OCI-LY1 (cell line): ENCODE data around the gene FRY.

Experiments used
- H2AFZ ChIP-seq: fragments of 200-600 bp; sonication (generic), shearing (Covaris generic); 2 replicates; pipeline ENCODE4 v1.6.0; 2014; ENCODE audit warnings: antibody characterized with exemption, mild to moderate bottlenecking, low read length
- H3F3A ChIP-seq: fragments of 200-600 bp; sonication (generic), shearing (Covaris generic); 2 replicates; pipeline ENCODE4 v1.6.0; 2014; ENCODE audit warnings: mild to moderate bottlenecking, antibody characterized with exemption, low read length, moderate library complexity; ENCODE audit not compliant: insufficient read depth
- H3K27ac ChIP-seq: fragments of 200-600 bp; sonication (generic); 2 replicates; pipeline ENCODE4 v1.5.1; 2014; ENCODE audit warnings: low read length, mixed run types, mild to moderate bottlenecking, low read depth; ENCODE audit not compliant: poor library complexity, severe bottlenecking
- H3K27me3 ChIP-seq: fragments of 200-600 bp; sonication (generic); 2 replicates; pipeline ENCODE4 v1.6.0; 2014; ENCODE audit warnings: antibody characterized with exemption, mild to moderate bottlenecking, low read length, moderate library complexity; ENCODE audit not compliant: insufficient read depth
- H3K36me3 ChIP-seq: fragments of 200-600 bp; sonication (generic); 2 replicates; pipeline ENCODE4 v1.6.1; 2014; ENCODE audit warnings: mild to moderate bottlenecking, antibody characterized with exemption, low read length, moderate library complexity, mixed read lengths; ENCODE audit not compliant: insufficient read depth
- H3K4me1 ChIP-seq: fragments of 200-600 bp; sonication (generic); 2 replicates; pipeline ENCODE4 v1.5.1; 2014; ENCODE audit warnings: mild to moderate bottlenecking, low read length, moderate library complexity; ENCODE audit not compliant: insufficient read depth, severe bottlenecking
- H3K4me2 ChIP-seq: fragments of 200-600 bp; sonication (generic), shearing (Covaris generic); 2 replicates; pipeline ENCODE4 v1.6.1; 2014; ENCODE audit warnings: low read length
- H3K4me3 ChIP-seq: fragments of 200-600 bp; sonication (generic); 2 replicates; pipeline ENCODE4 v1.5.1; 2014; ENCODE audit warnings: low read length, low read depth, mild to moderate bottlenecking, mixed read lengths; ENCODE audit not compliant: poor library complexity, severe bottlenecking
- H3K79me2 ChIP-seq: fragments of 200-600 bp; shearing (Covaris generic); 2 replicates; pipeline ENCODE4 v1.6.1; 2016; ENCODE audit warnings: mixed run types, low read length, mixed read lengths; ENCODE audit not compliant: insufficient read depth
- H3K9ac ChIP-seq: fragments of 200-600 bp; sonication (generic), shearing (Covaris generic); 2 replicates; pipeline ENCODE4 v1.6.1; 2014; ENCODE audit warnings: mild to moderate bottlenecking, low read length, mixed read lengths
- H3K9me2 ChIP-seq: fragments of 200-600 bp; sonication (generic), shearing (Covaris generic); 2 replicates; pipeline ENCODE4 v1.6.1; 2014; ENCODE audit warnings: low read depth, mild to moderate bottlenecking, low read length, mixed read lengths
- H3K9me3 ChIP-seq: fragments of 200-600 bp; shearing (Covaris generic); 2 replicates; pipeline ENCODE4 v1.6.1; 2014; ENCODE audit warnings: low read length, mixed read lengths
- H4K20me1 ChIP-seq: fragments of 200-600 bp; sonication (generic), shearing (Covaris generic); 2 replicates; pipeline ENCODE4 v1.6.0; 2016; ENCODE audit warnings: mild to moderate bottlenecking, low read length; ENCODE audit not compliant: insufficient read depth
- EZH2 ChIP-seq: fragments of 200-600 bp; sonication (generic), shearing (Covaris generic); IDR thresholded peaks from 2 replicates; pipeline ENCODE4 v1.8.0; 2017; ENCODE audit warnings: borderline replicate concordance, mixed run types, mild to moderate bottlenecking, antibody characterized with exemption, low read length, moderate library complexity, mixed read lengths
- TF ChIP-seq, protein P1 (sequence below): fragments of 200-600 bp; sonication (generic), shearing (Covaris generic); IDR thresholded peaks from 2 replicates; pipeline ENCODE4 v1.5.1; 2017; ENCODE audit warnings: mild to moderate bottlenecking, antibody characterized with exemption, low read length, moderate library complexity, mixed read lengths

The FRY gene

GRCh38 chr13:32262619-32263018, 231.0 kb downstream of the FRY start:
- H3F3A ChIP-seq: no peaks in the 10 kb centered on the region
- H3K9me2 ChIP-seq: no peaks in the 10 kb centered on the region
- no peak overlapping the region for H3K4me2 ChIP-seq
- TF ChIP-seq, protein P1, sequence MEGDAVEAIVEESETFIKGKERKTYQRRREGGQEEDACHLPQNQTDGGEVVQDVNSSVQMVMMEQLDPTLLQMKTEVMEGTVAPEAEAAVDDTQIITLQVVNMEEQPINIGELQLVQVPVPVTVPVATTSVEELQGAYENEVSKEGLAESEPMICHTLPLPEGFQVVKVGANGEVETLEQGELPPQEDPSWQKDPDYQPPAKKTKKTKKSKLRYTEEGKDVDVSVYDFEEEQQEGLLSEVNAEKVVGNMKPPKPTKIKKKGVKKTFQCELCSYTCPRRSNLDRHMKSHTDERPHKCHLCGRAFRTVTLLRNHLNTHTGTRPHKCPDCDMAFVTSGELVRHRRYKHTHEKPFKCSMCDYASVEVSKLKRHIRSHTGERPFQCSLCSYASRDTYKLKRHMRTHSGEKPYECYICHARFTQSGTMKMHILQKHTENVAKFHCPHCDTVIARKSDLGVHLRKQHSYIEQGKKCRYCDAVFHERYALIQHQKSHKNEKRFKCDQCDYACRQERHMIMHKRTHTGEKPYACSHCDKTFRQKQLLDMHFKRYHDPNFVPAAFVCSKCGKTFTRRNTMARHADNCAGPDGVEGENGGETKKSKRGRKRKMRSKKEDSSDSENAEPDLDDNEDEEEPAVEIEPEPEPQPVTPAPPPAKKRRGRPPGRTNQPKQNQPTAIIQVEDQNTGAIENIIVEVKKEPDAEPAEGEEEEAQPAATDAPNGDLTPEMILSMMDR: no peak
- no peak for TF ChIP-seq EZH2
- no peaks in the 10 kb centered on the region for H3K79me2 ChIP-seq
- no peaks in the 10 kb centered on the region for H3K4me1 ChIP-seq
- no peaks in the 10 kb centered on the region for H3K36me3 ChIP-seq
- no peak overlapping the region for H2AFZ ChIP-seq
- no peak overlapping the region for H3K4me3 ChIP-seq
- H4K20me1 ChIP-seq: no peaks in the 10 kb centered on the region
- no peak overlapping the region for H3K27ac ChIP-seq
- no peaks in the 10 kb centered on the region for H3K27me3 ChIP-seq
- no peak overlapping the region for H3K9ac ChIP-seq
- no peaks in the 10 kb centered on the region for H3K9me3 ChIP-seq

DNA sequence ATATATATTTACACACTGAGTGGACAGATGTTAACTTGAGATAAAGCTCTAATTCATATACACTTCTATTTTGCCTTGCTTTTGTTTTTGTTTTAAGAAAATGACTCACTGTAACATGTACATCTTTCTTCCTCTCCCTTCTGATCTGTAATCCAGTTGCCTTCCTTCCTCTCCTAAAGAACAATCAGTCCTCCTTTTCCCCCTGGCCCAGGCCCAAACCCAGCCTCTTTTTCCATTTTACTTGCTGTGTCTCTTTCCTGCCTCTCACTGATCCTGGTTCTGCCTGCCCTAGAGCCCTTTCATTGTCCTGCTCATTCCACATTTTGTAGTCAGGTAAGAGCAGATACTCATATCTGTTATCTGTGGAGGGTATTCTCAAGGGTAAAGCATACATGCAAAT, 232.8 kb downstream of the FRY start:
- Histone ChIP-seq H3K27ac (no peak overlapping the region), H3K4me1 (no peaks in the 10 kb centered on the region), H3K9ac (no peak overlapping the region), H2AFZ (no peak overlapping the region), H4K20me1 (no peaks in the 10 kb centered on the region), H3K4me3 (no peak overlapping the region), H3K9me2 (no peaks in the 10 kb centered on the region), H3K27me3 (no peaks in the 10 kb centered on the region), H3K79me2 (no peaks in the 10 kb centered on the region), H3K36me3 (no peaks in the 10 kb centered on the region), H3F3A (no peaks in the 10 kb centered on the region), H3K9me3 (no peaks in the 10 kb centered on the region), H3K4me2 (no peak overlapping the region)
- TF ChIP-seq, protein P1: no peak
- no peak for TF ChIP-seq EZH2

DNA sequence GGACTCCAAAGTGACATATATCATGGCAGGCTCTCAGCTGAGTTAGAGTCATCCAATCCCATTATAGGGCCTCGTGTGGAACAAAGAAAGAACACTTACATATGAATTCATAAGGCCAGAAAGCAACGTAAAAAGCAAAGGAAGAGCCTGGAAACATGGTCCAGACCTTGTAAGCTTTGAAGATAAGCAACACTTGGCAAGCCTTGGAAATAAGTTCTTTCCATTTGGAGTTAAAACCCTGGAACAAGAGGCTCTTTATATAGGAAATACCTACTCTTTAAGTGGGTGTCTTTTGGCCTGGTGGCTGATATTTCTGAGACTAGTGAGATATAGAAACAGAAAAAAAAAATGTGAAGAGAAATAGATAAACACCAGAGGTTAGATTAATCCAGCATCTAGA, 234.2 kb downstream of the FRY start:
- Histone ChIP-seq H2AFZ (no peak overlapping the region), H3K27me3 (no peaks in the 10 kb centered on the region), H3K9me3 (no peaks in the 10 kb centered on the region), H3F3A (no peaks in the 10 kb centered on the region), H3K9me2 (no peaks in the 10 kb centered on the region), H4K20me1 (no peaks in the 10 kb centered on the region), H3K4me3 (no peak overlapping the region), H3K27ac (no peak overlapping the region), H3K9ac (no peak overlapping the region), H3K4me2 (no peak overlapping the region), H3K4me1 (no peaks in the 10 kb centered on the region), H3K79me2 (no peaks in the 10 kb centered on the region), H3K36me3 (no peaks in the 10 kb centered on the region)
- TF ChIP-seq, protein P1: no peak
- no peak for TF ChIP-seq EZH2
